HG03521 (cell line): ENCODE measurements around the gene SEC14L5.
"Not testable (repeated sequence)": the region's sequence is repeated elsewhere in the genome, so short reads cannot be mapped to it uniquely, and the experiment has no call there.

Experiments
- ATAC-seq: cut with Tn5 transposase; IDR thresholded peaks from one replicate; pipeline ENCODE4 v1.9.1; 2021; ENCODE audit warnings: mild to moderate bottlenecking, moderate library complexity; ENCODE audit not compliant: unreplicated experiment

The SEC14L5 gene

DNA sequence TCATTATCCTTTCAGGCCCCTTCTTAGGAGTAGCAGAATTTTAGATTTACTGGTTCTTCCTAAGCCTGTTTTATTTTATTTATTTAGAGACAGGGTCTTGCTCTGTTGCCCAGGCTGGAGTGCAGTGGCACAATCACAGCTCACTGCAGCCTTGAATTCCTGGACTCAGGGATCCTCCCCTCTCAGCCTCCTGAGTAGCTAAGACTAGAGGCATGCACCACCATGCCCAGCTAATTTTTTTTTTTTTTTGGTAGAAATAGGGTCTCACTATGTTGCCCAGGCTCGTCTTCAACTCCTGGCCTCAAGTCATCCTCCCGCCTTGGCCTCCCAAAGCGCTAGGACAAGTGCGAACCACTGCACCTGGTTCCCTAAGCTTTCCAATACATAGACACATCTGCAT, 28.5 kb upstream of the SEC14L5 start:
- not testable (repeated sequence) for ATAC-seq

DNA sequence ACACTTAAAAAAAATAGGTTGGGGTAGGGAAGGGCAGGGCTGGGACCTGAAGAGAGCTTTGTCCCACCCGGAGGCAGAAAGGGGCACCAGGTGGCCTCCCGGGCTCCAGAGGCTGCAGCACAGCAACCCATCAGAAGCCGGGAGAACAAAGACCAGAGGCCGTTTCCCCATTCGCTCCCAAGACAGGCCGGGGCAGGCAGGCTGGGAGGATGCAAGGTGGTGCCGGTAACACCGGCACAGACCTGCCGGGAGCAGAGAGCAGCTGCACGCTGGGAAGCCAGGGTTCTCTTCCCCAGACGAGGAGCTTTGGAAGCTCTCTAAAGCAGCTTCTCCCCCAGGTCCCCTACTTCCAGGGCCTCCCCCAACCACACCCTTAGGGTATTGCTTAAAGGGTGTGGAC, 26.7 kb upstream of the SEC14L5 start:
- no peak for ATAC-seq

DNA sequence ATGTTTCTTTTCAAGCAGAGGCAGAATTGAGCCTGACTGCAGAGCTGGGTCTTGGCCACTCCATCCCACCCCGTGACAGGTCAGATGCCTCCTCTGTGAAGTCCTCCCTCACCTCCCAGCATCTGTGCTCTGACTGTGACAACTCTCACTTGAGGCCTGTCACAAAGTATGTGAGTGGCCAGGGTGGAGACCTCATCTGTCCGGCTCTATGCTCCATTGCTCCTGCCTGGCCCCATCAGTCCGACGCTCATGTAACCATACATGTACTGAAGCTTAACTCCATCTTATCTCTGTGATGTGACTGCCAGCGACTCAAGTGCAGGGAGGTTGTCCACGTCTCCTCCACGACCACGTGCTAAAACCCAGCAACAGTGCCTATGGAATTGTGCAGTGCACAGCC, 24.7 kb upstream of the SEC14L5 start:
- no peak for ATAC-seq

DNA sequence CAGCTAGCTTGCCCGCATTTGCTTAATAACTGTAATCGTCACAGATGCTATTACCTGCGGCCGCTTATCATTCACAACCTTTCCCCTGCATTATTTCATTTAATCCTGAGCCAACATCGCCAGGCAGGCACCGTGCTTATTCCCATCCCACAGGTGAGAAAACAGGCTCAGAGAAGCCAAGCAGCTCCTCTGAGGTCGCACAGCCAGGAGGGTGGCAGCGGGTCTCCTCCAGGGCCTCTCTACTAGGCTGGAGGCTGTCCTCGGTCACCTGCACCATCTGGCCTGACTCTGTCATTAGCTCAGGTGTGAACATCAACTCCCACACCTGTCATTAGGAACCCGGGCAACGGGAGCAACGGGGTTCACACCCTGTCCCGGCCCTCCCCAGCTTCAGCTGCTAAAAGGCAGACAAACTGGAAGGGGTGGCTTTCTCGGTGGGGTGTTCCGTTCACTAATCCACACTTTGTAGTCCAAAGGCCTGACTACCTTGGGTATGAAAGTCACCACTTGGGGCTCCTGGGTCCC, 24.2 kb upstream of the SEC14L5 start:
- no peak for ATAC-seq

DNA sequence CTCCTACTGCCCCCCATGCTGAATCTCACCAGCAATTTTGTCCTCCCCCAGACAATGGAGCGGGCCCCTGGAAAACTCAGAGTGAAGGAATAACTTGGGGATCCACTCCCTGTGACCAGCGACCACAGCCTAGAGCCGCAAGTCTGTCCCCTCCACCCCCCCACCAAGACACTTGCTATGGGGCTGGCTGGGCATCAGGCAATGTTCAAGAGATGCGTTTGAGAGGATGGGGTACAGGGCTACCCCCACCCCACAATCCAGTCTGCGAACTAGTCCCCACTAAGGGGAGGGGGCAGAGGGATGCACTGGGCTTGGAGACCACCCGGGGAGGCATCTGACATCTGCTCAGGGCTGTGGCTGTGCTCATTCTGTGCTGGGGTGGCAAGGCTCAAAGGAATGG, 23.5 kb upstream of the SEC14L5 start:
- no peak for ATAC-seq

DNA sequence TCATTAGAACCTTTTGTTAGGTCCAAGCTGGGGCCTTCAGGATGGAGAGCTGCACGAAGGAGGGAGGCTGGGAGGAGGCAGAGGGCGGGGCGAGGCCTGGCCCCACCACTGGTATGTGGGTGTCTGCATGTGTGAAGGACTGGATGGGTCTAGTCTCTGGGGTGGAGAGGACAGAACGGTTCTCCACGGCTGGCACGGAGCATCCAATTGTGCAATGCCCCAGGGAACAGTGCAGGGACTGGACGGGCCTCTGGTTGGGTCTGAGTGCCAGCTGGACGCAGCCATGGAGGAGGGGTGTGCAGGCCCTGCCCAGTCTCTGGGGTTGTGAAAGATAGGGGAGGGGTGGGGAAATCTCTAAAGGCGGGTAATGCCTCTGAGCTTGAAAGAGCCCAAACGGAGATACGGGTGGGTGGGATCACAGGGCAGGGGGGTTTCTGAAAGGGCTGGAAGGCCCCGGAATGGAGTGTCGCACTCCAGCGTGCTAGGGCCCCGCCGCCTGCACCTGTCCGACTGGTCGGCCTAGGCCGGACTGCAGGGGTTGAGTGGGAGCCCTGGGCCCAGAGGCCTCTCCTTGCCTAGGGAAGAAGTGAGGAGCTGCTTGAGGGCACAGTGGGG, 22.8 kb upstream of the SEC14L5 start:
- ATAC-seq, result no peak

DNA sequence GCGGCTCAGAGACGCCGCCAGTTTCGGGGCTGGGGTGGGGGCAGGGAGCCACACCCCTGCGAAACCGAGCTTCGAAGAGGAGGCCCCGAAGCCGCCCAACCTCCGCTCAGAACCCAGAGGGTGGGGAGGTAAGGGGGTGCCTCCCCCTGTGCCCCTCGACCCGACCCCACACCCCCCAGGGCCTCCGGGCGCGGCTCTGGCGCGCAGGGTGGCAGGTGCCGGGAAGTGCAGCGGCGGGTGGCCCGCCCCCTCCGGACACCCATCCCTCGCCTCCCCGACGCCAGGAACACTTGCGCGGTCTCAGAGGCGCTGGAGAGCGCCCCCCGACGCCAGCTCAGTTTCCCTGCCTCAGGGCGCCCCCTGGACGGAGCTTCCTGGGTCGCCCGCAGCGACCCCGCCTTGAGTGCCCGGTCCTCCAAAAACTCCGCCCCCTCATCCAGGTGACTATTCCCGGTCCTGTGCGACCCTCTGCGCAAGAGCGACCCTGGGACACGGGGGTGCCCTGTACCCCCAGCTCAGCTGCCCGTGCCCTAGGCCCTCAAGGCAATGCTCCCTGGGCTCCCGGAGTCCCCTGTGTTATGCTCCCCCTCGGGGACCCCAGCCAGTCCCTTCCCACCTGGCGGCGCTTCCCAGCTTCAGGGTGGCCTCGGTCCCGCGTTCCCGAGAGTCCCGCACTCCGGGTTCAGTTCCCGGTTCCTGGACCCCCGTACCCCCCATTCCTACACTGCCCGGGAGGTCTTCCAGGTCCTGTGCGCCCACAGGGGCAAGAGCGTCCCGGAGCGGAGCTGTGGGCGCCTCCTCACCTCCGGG, 21.7 kb upstream of the SEC14L5 start:
- no peak for ATAC-seq

DNA sequence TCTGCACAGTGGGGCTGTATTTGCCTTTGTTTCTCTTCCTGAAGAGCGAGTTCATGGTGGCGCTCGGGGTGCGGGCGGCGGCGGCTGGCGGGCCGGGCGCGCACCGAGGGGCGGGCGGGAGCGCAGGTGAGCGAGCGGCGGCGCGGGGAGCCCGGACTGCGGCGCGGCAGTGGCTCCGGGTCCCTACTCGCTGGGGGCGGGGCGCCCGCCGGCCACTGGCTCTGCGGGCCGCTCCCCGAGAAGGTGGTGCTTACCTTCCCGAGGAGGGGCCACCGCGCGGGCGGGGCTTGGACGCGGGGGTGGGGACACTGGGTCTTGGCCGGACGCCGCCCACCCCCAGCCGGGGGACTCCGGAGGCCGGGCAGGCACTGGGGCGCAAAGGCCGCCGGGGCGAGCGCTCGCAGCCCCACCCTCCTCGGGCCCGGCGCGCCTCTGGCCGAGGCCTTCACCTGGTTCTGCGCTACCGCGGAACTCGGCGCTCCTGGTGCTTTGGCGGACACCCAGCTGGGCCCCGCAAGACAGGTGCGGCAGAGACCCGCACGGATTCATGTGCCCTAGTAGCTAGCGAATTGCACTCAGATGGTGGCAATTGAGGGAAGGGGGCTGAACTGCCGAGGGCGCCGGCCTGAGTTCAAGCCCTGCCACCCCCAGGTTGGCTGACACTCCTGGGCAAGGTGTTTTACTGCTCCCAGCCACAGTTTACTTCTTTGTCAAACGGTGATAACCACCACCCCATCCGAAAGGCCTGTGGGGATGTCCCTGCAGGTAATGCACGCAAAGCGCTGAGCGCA, 20.9 kb upstream of the SEC14L5 start, which contains the start of gene PPL:
PPL (minus strand) TSS at position 158 of the 791 bp plus-strand sequence; CDS start at position 55, 103 bp downstream.
- no peak for ATAC-seq

DNA sequence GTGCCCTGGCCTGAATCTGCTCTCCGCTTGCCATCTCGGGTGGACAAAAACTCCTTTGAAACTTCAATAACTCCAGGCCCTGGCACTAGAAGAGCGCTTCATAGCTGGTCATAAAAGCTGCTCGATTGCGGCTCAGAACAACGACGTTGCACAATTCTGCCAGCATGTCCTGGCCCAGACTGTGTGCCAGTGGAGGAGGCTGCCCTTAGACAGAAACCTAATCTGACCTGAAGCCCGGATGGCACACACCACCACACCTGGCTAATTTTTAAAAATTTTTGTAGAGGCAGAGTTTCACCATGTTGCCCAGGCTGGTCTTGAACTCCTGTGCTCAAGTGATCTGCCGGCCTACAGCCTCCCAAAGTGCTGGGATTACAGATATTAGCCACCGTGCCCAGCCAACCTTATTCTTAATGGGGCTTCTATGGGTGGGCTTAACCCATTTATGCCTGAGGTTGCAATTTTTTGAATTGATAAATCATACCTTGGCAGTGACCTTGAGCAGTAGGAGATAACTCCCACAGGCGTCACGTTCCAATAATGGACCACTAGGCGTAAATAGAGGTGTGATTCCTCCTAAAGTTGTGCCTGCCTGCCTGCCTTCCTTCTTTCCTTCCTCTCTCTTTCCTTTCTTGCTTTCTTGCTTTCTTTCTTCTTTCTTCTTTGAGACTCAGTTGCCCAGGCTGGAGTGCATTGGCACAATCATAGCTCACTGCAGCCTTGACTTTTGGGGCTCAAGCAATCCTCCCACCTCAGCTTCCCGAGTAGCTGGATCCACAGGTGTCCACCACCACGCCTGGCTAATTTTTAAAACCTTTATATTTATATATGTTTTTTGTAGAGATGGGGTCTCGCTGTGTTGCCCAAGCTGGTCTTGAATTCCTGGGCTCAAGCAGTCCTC, 20.1 kb upstream of the SEC14L5 start:
- no peak for ATAC-seq

DNA sequence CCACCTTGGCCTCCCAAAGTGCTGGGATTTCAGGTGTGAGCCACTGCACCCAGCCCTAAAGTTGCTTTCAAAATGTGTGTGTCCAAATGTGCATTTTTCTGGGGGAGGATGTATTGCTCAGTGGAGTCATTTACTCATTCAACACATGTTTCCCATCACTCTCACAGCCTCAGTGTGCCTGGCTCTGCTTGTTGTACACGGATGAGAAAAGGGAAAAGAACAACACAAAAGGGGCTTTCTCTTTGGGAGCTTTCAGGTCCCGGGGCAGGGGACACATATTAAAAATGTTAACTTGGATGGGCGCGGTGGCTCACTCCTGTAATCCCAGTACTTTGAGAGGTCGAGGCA, 19.5 kb upstream of the SEC14L5 start:
- ATAC-seq, result no peak

DNA sequence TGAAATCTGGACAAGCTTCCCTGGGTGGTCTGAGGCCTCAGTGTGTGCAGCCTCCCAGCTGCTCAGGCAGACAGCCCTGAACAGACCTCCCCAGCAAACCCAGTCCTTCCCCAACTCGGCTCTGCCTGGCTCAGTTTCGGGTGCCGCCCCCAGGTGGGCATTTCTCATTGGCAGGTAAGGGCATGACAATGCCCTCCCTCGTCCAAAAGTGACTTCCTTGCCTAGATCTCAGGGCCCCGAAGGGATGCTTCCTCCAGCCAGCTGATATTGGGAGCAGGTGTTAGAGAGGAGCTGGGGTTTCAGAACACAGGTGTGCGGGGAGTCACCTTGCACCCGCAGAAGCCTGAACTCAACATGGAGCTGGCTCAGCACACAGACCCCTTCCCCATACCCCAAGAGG, 17.4 kb upstream of the SEC14L5 start:
- no peak for ATAC-seq

DNA sequence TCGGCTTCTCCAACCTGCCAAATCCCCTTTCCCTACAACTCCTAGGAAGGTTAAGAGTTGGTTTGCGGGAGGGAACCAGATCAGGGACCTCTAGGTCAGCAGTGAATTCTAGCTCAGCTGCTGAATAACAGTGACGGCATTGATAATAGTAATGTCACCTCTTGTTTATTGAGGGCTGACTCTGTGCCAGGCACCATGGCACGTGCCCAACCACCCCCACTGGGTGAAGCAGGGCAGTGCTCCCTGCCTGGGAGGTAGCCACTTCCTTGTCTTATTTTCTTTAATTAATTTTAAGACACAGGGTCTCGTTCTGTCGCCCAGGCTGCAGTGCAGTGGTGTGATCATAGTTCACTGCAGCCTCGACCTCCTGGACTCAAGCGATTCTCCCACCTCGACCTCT, 15.6 kb upstream of the SEC14L5 start:
- ATAC-seq, result no peak

DNA sequence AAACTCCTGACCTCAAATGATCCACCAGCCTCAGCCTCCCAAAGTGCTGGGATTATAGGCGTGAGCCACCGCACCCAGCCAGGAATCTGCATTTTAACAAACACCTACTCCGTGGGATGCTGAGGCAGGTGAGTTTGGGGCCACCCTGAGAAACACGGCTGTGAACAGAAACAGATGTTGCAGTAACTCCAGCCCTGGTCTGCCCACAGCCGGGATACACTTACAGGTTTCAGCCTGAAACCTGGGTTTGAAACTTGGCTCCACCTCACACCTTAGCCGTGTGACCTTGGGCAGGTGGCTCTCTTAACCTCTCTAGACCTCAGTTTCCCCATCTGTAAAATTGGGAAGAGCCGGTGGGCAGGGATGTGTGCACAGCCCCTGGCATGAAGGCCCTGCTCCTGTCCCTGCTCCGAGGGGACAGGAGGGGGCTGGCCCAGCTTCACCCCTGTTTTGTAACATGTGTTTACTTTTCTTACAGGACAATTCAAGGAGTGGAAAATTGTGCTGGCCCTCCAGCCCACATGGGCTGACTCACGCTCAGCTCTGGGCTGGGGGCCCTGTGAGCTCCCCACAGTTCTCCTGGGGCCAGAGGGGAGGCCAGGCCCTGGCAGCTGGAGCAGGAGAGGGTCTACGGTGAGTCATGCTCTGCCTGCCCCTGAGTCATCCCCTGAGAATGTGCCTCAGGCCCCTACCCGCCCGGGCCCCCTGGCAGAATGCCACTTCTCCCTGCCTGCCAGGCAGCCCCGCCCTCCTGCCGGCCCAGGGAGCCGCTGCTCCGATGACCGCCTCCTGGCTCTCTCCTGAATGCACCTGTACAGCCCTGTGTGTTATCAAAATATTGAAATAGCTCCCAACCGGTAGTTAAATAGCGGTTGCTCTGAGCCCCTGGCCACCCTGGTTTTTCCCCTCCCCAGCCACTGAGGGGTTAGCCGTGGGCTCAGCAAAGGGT, 13.5 kb upstream of the SEC14L5 start:
- ATAC-seq, result no peak

DNA sequence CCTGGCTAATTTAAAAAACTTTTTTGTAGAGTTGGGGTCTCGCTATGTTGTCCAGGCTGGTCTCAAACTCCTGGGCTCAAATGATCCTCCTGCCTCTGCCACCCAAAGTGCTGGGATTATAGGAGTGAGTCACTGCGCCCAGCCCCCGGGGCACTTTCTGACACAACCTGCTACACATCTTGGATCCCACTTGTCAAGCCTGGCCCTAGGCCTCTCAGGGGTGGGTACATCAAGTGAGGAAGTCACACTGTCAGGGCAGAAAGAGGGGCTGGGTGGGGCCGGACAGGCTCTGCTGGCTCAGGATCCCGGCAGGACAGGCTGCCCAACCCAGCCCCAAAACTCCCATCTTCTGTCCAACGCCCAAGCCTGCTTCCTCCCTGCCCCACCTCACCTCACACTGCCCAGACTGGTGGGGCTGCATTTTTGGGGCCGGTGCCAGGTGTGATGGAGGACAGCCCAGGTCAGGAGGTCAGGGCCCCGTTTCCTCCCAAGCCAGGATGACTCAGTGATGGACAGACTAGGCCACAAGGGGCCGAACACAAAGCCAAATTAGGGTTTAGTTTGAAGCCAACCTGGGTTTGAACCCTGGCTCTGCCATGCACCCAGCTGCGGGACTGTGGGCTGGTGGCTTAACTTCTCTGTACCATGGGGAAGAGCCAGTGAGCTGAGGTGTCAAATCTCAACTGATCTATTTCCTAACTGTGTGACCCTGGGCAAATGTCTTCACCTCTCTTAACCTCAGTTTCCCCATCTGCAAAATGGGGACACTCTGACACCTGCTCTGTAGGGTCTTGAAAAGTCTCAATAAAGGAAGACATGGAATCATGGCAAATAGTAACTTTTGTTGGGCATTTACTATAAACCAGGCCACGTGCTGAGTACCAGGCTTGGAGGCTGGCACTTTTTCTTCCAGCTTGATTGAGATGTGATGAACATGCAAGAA, 12.3 kb upstream of the SEC14L5 start:
- ATAC-seq, result no peak

DNA sequence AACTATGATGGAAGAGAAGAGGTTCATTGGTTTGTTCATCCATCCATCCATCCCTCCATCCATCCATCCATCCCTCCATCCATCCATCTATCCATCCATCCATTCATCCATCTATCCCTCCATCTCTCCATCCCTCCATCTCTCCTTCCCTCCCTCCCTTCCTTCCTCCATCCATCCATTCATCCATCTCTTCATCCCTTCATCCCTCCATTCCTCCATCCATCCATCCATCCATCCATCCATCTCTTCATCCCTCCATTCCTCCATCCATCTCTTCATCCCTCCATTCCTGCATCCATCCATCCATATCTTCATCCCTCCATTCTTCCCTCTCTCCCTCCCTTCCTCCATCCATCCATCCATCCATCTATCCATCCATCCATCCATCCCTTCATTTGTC, 11.2 kb upstream of the SEC14L5 start:
- ATAC-seq, result no peak

DNA sequence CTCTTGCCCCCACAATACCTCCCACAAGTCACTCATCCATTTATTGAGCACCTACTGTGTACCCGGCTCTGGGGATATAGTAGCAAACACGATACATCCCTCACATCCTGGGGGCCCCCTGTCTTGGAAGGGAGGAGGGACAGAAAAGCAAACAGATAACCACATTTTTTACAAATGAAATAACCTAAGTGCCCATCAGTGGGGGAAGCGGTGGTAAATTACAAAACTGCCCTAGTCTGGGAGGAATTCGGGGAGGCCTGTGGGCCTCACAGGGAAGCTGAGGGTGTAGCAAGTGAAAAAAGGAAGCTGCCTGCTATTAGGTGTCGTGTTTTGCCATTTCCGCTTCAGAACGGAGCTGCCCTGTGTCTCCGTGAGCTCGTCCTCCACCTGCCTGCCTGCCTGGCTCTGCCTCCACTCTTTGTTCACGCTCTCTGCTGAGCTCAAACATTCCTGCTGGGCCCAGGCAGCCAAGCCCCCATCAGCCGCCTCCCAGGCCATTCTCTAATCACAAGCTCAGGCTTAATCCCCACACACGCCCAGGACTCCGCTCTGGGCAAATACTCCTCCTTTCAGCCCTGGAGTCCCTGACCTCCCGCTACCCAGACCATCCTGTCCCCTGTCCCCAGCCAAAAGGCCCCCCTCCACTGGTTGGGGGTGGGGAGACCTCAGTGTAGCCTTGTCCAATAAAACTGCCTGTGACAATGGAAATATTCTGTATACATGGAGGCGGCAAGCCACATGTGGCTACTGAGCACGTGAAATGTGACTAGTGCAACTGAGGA, 10.2 kb upstream of the SEC14L5 start:
- no peak for ATAC-seq

DNA sequence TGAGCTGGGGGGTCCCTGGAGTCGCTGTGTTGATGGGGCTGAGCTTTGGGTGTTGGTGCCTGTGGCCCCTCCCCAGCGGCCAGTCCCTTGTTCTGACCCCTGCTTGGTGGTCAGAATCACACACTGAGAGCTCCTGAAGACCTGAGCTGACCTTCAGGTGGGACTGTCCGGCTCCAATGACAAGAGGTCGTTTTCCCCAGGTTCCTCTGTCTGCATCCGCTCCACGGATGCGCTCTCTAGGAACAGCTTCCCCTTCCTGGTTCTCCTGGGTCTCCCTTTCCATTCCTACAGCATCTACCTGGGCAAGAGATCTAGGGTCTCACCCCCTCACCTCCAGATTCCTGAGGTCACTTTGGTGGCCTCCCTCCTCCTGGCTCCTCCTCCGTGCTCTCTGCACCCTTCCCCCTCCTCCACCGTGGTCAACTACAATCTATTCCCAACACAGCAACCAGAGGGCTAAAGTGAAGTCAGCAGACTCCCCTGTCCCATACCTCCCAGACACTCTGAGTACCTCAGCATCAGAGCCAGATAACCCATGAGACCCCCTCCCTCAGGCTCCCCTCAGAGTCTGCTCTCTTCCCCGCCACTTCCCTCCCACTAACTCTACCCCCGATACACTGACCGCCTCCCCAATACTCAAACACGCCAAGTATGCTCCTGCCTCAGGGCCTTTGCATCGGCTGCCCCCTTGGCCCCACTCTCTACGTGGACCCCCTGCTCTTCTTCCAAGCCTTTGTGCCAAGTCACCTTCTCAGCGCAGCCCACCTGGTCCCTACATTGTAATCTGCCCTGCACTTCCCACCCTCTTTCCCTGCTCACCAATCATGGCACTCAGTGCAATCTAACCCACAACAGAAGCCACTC, 9.0 kb upstream of the SEC14L5 start:
- ATAC-seq, result no peak
